Hematopoietic multipotent progenitor cell (in vitro differentiated cells): Measurements from ENCODE around the gene TTLL10. TPM values are rescaled to one million over a fixed set of nuclear protein-coding genes. Genes with fewer than 3 reads are reported as not detected.
"Not testable (repeated sequence)": the region's sequence is repeated elsewhere in the genome, so short reads cannot be mapped to it uniquely, and the experiment has no call there.

Experiments
- DNase-seq, 3 donors: peaks; one replicate each; pipeline ENCODE4 v3.0.0-alpha.2; 2011 to 2015; ENCODE audit warnings: low read depth in 2 of 3, low spot score in 2 of 3
- total RNA-seq: library from RNA; depleted of rRNA; stranded (reverse); fragments of >200 nt; gene quantifications from one replicate; pipeline ENCODE4 v1.2.3, GENCODE V29; 2012

Gene TTLL10
- total RNA-seq, 1 donor = 4.3 TPM

DNA sequence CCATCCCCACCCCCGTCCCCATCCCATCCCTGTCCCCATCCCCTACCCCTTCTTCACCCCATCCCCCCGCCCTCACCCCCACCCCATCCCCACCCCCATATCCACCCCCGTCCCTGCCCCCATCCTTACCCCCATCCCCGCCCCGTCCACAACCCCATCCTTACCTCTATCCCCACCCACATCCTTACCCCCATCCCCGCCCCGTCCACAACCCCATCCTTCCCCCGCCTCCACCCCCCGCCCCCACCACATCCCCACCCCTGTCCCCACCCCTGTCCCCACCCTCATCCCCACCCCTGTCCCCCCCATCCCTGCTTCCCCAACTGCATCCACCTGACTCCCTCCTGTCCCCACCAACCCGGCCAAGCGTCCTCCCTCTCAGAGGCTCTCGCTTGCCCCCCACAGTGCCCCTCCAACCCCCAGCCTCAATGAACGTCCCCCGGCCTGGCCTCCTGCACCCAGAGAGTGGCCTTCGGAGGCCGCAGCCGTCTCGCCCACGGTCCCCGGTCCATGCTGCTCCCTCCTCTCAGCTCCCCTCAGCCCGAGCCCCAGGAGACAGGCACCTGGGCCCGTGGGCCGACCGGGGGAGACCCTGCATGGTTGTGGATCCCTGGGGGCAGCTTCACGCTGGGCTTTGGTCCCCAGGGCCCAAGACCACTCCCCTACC, 32.3 kb upstream of the TTLL10 start:
- DNase-seq = no peak

DNA sequence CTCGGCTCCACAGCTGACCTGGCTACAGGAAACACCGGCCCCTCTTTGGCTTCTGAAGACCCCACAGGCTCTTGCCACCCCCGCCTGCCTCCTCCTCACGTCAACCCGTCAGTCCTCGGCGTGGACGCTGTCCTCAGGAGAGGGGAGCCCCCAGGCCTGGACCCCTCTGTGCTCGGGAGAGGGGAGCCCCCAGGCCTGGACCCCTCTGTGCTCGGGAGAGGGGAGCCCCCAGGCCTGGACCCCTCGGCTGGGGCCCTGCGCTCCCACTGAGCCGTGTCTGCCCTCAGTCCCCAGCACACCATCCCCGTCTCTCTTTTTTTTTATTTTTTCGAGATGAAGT, 31.8 kb upstream of the TTLL10 start:
- DNase-seq = no peak

DNA sequence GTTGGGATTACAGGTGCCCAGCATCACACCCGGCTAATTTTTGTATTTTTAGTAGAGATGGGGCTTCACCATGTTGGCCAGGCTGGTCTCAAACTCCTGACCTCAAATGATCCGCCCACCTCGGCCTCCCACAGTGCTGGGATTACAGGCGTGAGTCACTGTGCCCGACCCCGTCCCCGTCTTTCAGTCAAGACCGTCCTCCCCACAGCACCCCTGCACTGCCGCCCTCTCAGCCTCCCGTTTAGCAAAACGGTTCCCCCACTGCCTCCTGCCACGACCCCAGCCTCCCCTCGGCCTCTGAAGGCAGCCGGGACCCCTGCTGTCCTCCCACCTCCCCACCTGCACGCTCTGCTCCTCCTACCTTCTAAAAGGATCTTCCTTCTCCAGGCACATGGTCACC, 31.3 kb upstream of the TTLL10 start:
- DNase-seq = not testable (repeated sequence)

DNA sequence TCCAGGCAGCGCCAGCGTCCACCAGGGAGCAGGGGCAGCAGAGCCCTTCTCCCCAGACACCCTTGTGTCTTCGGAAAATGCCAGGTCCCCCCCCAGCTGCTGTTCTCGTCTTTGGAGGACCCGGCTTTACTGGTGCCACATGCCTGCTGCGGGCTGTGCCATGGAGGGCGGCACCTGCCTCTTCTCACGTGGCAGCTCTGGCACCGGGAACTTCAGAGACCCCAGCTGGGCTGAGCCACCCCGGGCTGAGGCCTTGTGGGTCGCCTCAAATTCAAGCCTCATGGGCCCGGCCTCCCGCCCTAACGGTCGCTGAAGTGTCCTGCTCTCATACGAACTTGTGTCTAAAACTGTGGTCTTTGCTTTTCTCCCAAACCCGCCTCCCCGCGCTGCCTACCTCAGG, 30.8 kb upstream of the TTLL10 start:
- DNase-seq = no peak

DNA sequence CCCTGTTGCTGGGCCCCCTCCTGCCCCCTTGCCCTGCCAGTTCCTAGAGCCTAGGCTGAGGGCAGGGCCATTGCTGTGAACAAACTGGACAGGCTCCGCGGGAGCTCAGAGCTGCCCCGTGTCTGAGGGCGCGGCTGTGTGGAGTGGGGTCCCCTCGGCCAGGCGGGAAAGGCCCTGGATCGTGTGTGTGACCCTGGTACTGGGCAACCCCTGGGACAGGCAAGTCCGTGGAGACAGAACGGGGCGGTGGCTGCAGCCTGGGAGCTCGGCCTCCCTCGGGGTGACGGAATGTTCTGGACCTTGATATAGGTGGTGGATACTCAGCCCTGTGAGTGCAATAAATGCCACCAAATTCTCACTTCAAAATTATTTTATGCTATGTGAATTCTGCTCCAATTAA, 30.0 kb upstream of the TTLL10 start:
- DNase-seq = no peak

DNA sequence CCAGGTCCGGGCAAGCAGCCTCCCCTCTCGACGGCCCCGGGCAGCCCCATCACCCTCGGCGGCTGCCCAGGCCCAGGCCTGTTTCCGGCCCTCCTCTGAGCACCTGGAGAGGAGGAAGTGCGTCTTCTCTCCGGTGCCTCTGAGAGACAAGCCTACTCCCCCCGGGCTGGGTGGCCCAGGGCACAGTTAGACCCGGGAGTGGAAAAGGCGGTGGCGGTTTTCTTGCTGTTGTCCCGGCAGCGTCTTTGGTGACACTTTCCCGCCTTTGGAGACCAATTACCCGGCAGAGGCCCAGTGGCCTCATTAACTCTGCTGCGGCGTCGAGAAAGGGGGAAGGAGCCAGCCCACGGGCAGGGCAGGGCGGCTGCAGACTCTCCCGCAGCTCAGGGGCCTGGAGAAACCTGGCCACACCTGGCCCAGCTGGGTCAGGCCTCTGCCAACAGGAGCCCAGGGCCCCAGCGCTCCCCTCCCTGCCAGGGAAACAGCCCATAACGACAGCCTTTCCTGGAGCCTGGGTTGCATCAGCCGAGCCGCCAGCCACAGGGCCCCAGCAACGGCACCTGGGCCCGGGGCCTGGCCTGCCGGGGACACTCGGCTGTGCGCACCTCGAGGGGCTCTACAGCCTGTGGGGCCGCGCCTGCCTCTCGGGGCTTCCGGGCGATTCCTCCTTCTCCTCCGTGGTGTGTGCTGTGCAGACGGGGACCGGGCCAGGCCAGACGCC, 29.4 kb upstream of the TTLL10 start:
- DNase-seq = peak; percentile 46 to 95 (median 87)

DNA sequence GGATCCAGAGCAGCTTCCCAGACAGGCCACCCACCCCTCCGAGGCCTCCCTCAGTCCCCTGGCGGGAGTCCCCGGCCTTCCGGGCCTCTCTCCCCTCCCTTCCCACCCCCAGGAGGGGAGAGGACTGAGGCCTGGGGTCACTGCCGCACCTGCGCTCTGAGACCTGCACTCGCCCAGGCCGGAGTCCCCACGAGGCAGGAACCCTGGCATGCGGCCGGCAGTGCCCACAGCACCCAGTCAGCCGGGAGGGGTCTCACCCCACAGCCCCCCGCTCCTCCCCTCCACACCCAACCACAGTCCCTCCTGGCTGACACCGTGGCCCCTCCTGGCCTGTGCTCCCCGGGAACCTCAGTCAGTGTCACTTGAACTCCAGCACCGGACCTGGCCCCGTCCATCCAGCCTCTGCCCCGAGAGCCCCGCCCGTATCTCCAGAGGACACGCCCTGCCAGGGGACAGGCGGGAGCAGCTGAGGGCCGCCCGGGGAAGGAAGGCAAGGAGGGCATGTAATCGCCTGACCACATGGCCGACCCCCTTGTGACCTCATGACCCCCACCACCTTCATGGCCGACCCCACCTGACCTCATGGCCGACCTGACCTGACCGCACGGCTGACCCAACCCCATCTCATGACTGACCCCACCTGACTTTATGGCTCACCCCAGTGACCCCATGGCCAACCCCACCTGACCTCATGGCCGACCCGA, 28.7 kb upstream of the TTLL10 start:
- DNase-seq = no peak

DNA sequence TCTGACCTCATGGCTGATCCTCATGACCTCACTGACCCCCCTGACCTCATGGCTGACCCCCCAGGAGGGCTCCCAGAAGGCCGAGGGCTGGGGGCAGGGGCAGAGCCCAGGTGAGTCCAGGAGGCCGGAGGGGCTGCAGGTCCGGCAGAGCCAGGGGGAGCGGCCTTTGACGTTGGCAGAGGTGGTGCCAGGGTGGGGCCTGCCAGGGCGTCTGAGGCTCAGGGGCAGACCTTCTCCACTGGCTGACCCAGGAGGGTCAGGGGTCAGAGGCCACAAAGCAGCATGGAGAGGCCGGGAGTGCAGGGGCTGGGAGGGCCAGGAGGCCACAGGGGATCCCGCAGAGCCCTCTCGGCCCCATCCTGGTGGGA, 28.1 kb upstream of the TTLL10 start:
- DNase-seq = no peak

DNA sequence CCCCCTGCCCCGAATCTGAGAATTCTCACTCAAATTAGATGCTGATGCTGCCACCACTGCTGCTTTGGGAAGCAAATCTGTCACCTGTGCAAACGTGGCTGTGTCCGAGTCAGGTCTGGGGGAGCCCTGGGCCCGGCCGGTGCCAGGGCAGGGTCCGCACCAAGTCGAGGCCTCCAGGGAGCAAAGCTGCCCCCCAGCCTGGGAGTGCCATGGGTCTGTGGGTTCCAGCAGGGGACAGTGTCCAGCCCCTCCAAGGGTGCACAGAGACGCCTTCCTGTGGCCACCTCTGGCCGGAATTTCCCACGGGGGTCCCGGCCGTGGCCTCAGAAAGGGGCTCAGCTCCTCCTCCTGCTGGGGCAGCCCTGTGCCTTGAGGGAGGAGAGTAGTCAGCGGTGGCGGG, 27.7 kb upstream of the TTLL10 start:
- DNase-seq = no peak

DNA sequence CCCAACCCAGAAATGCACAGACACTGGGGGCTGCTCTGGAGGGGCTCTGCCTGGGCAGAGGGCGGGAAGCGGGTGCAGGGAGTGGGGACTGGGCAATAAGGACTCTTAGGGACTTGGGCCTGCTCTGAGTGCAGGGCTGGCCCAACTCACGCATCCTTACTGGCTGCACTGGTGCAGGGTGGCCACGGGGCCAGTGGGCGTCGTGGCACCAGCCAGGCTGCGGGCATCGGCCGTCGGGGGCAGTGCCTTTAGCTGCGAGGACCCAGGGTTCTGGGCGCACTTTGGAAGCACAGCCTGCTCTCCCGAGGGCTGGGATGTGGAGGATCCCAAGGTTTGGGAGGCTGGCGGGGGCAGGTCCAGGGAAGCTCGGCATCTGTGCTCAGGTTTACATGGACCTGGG, 27.1 kb upstream of the TTLL10 start:
- no peak for DNase-seq

DNA sequence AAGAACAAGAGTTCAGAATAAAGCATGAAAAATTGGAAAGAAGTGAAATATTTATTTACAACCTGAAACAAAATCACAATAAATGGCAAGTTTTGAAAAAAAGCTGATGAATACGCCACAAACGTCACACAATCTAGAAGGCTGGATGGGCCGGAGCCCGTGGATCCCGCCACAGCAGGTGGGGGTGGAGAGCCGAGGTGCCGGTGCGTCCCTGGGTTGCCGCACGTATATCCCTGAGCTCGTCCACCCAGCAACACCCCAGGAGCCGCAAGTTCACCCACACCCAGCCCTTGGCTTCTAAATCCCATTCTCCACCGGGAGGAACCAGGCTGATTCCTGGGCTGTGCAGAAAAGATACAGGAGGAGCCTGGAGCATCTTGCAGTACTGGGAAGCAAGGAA, 25.6 kb upstream of the TTLL10 start:
- DNase-seq = no peak

DNA sequence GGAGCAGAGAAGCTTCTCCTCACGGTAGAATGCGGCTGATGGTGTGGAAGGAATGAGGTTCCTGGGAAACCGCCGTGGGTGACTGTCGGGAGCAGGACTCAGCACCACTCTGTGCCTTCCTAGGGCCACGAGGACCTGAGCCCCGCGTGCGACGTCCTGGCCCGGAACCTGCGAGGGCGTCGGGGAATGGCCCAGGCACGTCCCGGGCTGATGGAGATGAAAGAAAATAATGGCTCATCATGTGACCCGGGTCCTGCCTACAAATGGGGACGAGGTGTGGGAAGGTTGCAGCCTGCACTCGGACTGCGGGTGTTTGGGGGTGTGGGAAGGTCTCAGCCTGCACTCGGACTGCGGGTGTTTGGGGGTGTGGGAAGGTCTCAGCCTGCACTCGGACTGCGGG, 25.1 kb upstream of the TTLL10 start:
- no peak for DNase-seq

DNA sequence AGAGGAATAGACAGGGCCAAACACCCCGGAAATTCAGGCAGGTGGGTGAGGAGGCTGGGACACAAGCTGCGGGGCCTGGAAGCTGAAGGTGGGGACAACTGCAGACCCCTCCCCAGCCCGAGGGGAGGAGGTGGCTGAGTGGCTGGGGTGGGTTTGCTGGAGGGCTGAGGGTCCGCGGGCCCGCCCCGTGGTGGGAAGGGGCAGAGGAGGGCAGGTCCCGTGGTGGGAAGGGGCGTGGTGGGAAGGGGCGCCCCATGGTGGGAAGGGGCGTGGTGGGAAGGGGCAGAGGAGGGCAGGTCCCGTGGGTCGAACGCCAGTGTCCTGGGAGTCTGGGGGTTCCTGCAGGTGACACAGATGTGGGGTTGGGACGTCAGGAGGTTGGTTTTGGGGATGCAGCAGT, 24.3 kb upstream of the TTLL10 start:
- no peak for DNase-seq

DNA sequence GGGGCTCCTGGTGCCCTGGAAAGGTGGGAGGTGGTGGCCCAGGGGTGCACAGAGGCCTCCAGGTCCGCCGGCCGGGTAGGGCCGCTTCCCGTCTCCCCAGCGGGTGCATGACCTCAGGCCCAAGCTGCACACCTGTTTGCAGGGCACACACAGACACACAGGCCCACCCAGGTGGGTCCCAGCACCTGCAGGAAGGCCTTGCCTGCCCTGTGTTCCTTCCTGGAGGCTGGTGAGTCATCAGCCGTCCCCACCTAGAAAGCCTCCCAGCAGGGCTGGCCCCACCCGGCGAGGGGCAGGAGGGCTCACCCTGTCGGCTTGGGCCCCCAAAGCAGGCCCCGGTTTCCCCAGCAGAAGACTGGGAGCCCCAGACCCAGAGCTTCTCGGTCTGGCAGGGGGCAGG, 23.6 kb upstream of the TTLL10 start:
- DNase-seq = no peak

DNA sequence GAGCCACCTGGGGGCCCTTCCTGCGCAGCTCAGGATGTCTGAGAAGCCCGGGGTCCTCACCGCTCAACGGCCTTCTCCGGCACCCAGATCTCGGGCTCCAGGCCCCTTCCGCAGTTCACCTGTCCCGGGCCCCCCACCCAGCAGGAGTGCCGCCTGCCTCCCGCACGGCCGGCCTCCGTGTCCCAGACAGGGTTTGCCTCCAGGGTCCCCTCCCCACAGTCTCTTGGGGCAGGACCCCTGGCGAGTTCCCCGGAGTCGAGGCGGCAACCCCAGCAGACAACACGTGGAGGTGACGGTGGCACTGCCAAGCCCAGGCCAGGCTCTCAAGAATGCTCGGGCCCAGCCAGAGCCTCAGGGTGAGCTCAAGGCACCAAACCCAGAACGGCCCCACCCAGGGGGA, 22.4 kb upstream of the TTLL10 start:
- DNase-seq = no peak

DNA sequence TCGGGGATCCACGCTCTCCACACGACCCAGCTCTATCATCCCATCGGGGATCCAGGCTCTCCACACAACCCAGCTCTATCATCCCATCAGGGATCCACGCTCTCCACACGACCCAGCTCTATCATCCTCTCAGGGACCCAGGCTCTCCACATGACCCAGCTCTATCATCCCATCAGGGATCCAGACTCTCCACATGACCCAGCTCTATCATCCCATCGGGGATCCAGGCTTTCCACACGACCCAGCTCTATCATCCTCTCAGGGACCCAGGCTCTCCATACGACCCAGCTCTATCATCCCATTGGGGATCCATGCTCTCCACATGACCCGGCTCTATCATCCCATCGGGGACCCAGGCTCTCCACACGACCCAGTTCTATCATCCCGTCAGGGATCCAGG, 21.2 kb upstream of the TTLL10 start:
- DNase-seq = not testable (repeated sequence)

DNA sequence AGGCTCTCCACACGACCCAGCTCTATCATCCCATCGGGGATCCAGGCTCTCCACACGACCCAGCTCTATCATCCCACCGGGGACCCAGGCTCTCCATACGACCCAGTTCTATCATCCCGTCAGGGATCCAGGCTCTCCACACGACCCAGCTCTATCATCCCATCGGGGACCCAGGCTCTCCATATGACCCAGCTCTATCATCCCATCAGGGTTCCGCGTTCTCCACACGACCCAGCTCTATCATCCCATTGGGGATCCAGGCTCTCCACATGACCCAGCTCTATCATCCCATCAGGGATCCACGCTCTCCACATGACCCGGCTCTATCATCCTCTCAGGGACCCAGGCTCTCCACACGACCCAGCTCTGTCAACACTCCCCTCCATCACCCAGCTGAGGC, 20.5 kb upstream of the TTLL10 start:
- not testable (repeated sequence) for DNase-seq

DNA sequence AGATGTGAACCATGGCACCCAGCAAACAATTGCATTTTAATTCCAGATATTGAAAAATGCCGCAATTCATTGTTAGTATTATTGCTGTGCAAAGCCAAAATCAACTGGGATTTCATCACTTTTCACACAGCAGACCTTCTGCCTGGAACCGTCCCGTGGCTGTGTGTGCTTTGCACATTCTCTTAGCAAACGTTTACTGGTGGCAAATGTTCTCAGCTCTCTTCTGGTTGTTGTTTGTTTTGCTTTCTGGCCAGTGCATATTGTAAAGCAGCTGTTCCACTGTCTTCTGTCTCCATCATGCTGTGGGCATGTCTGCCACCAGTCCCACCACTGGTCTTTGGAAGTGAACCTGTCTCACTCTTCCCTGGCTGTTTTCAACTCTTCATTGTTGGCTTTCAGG, 19.8 kb upstream of the TTLL10 start:
- DNase-seq = no peak

DNA sequence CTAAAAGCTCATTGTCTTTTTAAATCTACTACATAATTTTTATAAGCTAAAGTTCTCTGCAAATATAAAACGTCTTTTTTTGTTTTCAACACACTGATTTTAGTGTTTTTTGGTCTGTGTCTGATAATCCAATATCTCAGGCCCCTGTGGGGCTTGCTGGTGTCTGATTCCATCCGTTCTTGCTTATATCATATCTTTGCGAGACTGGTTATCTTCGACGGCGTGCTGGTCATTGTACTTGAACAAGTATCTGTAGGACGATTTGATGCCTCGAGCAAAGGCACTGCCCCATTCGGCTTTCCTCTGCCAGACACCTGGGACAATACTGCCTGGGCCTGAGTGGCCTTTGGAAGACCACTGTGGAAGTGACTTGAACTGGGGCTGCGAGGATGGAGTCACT, 18.4 kb upstream of the TTLL10 start:
- no peak for DNase-seq

DNA sequence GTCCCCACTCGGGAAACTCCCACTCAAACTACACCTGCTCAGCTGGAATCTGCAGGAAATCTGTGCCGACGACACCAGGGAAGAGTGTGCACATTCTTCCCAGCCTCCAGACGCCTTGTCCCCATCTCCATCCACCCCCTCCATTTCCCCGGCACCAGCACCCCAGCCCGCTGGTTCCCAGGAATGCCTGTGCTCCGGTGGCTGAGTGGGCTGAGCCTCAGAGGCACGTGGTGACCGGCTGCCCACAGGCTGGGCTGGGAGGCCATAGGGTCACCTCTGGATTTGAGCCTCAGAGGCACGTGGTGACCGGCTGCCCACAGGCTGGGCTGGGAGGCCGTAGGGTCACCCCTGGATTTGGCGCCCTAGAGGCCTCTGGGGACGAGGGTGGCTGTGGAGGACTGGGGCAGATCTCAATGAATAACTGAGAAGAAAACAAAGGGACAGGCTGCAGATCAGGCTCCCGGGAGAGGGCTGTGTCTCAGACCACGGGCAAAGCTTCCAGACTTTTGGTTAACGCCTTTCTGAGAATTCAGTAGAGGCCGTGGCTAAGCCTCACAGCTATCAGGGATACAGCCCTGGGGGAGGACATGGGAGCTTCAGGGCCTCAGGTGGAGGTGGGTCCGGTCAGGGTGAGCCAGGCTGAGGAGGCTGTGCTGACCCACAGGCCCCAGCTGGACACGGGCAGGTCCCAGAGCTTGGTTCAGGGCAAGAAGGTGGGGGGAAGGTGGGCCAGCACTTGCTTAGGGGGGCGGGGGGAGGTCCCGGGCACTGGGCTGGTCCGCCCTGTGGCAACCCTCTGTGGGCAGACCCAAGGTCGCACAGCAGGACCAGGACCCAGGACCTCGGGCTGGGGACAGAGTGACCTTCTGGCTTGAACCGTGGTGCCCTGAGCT, 17.3 kb upstream of the TTLL10 start:
- no peak for DNase-seq

DNA sequence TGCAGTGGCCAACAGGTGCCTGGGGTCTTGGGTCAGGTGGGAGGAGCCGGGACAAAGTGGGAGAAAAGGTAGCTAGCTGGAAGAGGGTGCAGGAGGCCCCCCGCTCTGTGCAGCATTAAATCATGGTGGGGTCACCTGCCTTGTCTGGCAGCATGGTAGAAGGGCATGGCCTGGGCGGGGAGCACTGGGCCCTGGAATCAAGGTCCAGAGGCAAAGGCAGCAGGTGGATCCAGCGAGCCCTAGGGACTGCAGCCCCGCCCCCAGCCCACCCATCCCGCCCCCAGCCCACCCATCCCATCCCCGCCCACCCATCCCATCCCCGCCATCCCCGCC, 16.7 kb upstream of the TTLL10 start:
- no peak for DNase-seq
